HPDE6-E6E7 (cell line): ENCODE data around the gene TSC22D2.
A peak's percentile ranks its signal among the peaks of the same experiment; 100 is the strongest.
"Not testable (repeated sequence)": the region's sequence is repeated elsewhere in the genome, so short reads cannot be mapped to it uniquely, and the experiment has no call there.

Source experiments
- DNase-seq: peaks from one replicate; pipeline ENCODE4 v3.0.0; 2011; ENCODE audit warnings: missing footprints; ENCODE audit errors: extremely low spot score

TSC22D2 gene

DNA sequence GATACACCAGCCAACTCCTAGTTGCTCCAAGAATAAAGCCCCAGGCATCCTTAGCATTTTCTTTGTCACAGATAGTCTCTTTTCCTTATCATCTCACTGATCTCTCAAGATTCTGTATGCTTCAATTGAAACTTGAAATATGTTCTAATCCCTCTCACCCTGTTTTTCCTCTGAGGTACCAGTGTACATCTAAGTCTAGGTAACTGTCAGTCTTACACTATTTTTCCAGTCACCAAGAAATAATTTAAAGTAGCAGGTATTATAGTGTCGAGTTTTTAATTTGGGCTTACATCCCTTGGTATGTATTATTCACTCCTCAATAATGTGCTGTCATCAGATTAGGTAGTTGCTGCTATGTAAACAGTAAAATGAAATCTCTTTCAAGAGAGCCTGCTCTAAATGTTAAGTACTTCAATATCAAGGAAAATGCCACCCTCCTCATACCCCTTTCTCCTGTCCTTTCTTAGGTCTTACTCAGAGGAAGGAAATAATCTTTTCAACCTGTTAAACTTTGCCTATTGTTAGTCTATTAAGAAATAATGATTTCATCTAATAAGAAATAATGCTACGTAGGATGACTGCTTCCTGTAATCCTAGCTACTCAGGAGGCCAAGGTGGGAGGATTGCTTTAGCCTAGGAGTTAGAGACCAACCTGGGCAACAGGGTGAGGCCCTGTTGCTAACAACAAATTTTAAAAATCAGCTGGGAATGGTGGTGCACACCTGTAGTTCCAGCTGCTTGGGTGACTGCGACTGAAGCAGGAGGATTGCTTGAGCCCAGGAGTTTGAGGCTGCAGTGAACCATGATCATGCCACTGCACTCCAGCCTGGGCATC is 39.8 kb downstream of the TSC22D2 start:
- DNase-seq = no peak

DNA sequence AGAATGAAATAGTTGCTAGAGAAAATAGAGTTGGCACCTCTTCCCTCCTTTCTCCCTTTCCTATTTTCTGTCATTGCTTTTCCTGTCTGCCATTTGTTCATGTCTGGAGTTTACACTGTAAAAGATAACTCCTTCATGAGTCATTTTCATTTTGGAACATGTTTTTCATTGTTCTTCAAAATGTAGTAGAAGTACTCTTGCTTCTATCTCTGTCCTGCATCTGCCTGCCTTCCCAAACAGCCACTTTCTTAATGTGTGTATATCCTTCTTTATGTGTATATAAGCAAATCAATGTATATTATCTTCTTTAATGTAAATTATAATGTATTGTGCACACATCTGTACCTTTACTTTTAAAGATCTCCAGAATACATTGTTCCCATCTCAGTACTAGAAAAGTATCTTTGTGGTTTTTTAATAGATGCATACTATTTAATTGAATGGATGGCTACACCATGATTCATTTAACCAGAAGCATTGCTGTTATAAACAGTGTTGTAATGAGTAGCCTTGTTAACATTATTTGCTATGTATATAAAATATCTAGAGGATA is 41.1 kb downstream of the TSC22D2 start:
- DNase-seq = no peak

DNA sequence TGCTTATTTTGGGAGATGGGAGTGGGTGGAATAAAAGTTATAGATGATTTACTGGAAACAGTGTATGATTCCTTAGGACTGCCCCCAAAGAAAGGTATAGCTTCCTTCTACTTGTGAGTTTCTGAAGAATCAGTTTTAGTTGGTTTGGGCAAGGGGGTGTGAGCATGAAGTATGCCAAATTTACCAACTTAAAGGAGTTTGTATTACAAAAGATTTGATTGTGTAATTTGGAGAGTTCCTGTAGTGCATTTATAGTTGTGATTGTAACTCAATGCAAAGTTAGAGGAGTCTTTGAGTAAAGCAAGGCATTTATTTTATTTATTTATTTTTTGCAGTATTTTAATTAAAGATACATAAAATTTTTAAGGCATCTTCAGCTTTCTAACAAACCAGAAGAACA is 42.8 kb downstream of the TSC22D2 start:
- DNase-seq = no peak

DNA sequence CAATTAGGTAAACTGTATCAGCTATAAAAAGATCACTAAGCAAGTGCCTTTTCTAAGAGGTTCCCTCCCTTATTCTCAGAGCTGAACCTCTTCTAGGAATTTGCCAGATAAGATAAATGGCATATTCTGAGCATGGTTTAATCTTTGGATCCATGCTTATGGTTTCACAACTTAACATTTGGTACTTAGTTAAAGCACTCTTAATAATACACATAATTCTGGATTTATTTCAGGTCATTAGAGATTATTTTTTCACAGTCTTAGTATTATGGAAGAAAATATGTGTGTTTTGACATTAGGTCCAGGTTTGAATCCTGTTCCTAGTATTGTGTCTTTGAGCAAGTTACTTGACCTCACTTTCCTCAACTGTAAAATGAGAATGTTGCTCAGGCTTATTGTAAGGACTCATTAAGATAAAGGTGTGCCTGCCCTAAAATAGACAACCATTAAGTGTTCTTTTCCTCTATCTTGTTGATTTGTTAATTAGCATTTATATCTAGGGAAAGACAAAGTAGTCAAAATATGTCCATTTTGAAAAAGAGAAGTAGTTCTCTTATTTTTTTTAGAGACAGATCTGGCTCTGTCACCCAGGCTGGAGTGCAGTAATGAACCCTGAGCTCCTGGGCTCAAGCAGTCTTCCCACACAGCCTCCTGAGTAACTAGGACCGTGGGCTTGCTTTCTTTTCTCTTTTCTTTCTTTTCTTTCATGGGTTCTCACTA is 43.4 kb downstream of the TSC22D2 start:
- no peak for DNase-seq

DNA sequence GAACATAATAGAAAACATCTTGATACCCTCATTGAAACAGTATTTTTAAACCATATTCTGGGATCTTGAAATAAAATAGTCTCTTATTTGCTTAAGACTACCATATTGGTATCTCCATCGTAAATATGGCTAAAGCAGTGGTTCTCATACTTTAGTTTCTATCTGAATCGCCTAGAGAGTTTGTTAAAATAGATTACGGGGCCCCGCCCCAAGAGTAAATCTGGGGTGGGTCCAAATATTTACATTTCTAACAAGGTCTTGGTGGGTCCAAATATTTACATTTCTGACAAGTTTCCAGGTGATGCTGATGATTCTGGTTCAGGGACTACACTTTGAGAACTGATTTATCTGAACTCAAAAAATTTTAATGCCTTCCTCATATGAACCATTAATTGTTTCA is 45.3 kb downstream of the TSC22D2 start:
- no peak for DNase-seq

DNA sequence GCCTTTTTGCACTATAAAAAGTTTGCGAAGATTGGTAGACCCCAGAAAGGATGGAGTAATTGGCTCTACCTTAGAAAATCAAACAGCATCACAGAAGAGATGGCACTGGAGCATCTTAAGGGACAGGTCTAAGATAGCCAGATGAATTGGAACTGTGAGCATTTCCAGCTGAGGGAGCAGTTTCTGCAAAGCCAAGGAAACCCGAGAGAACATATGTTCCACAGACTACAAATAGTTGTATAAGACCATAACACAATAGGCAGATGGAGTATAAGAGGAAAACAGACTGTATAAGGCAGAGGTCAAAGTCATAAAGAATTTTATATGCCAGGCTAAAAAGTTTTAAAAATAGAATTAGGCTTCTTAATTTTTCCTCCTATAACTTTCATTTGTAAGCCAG is 46.0 kb downstream of the TSC22D2 start:
- DNase-seq = no peak

DNA sequence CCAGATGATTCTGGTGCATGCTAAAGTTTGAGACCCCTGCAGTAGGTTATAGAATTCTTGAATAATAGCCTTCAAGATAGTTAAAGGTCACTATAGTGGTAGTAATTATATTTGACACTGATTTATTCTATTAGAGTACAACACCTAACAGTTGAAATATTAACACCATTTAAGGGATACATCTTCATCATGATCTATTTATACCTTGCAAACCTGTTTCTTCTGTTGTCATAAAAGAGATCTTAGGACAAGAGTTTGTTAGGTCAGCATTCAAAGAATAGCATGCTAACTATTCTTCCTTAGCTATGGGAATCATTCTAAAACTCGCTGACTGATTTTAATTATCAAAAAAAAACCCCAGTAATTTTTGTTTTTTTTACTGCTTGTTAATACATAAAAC is 46.5 kb downstream of the TSC22D2 start:
- no peak for DNase-seq

DNA sequence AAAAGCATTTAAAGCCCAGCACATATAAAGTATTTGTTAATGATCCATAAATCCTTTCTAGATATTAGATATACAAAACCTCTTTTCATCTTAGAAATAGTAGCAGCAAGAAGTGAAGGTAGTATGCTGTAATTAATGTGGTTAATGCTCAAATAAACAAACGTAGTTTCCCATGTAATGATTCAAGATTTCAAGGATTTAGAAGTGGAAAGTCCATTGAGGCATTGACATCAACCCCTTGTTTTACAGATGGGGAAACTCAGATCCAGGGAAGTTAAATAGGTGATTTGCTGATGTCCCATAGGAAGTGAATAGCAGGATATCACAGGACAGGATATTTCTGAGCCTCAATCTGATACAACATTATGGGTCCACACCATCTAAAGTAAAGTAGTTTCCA is 47.2 kb downstream of the TSC22D2 start:
- DNase-seq = no peak

DNA sequence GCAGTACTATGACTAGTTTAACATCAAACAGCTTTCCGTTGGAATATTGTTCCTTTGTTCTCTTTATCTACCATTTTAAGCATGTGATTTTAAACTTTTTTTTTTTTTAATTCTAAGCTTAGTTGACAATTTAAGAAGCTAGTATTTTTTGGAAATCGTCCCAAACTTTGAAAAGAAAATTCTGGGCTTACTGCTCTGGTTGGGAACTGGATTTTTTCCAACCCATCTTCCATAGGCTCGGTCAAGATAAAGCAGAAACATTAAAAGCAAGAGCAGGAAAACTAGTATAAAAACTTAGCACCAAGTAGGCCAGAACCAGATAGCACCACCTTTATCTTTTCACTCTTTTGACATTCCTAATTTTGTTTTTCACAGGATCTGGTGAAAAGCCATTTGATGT is 49.9 kb downstream of the TSC22D2 start:
- no peak for DNase-seq

DNA sequence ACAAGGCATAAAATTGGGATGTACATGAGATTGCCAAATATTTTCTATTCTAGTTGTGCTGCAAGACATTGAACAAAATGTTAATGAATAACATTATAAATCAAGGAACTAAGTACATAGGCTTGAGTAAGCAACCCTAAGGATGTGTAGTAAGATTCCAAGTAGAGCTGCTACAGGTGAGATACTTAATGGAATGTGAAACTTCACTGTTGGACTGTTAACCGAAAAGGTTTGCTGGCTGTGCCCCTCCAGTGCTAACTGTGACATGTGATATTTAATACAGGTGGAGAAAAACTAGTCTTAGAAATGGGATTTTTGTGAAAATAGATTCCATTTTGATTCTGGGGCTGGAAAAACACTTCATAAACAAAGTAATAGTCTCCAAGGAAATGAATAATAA is 52.4 kb downstream of the TSC22D2 start:
- DNase-seq = no peak

DNA sequence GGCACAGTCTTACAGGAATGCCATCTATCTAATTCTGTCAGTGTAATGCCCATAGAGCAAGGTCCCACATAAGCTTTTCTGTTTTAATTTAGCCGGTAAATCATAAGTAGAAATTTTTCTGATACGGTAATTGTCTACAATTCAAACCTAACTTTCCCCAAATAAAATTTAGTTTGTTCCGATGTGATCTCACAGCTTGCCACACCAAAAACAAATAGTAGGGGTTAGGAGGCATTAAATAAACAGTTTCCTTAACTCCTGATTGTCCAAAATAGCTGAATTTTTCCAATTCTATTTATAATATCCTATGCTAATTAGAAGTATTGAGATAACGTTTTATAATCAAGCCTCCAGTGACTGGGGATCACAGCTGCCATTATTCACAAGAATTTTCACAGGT is 53.3 kb downstream of the TSC22D2 start:
- no peak for DNase-seq

DNA sequence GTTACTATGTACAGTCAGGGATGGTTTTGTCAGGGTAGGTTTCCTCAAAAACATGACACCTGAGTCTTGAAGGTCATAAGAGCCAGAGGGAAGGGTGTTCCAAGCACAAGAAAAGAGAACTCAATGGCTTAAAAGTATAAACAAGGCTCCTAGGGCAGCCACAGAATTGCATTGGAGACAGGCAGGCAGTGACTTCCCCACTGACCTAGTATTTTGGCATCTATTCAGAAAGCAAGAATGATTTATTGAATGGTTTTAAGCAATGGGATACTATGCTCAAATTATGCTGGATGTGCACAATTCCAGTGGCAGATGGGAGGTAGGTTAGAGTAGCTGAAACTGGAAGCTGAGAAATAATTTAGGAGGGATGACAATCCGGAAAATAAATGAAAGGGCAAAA is 54.0 kb downstream of the TSC22D2 start:
- no peak for DNase-seq

DNA sequence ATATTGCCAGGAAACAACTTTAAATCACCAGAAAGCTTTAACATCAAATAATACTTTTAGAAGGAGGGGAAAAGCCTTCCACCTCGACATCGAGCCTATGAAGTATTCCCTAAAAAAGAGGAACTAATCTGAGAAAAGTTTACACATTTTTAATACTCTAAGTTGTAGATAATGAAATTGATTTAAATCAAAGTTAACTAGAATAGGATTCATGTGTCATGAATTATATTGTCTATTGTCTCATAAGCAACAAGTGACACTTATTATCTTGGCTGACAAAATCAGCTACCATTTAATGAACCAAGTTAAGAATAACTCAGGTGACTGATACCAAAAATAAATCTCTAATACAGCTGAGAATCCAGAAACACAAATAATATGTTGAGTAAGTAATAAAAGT is 56.6 kb downstream of the TSC22D2 start:
- no peak for DNase-seq

DNA sequence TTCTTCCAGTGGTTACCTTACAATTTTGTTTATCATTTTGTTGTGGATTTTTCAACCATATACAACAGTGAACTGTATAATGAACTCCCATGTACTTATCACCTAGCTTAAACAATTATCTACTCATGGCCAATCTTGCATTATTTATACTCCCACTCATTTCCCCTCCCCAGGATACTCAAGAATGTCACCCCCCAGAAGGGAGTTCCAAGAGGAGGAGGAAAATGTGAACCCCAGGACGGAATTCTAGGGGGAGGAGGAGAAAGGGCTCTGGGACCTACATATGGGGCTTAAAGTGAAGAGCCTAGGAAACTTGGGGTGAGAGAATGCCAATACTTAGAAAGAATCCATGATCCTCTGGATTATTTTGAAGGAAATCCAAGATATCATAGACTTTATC is 59.3 kb downstream of the TSC22D2 start:
- DNase-seq = no peak

DNA sequence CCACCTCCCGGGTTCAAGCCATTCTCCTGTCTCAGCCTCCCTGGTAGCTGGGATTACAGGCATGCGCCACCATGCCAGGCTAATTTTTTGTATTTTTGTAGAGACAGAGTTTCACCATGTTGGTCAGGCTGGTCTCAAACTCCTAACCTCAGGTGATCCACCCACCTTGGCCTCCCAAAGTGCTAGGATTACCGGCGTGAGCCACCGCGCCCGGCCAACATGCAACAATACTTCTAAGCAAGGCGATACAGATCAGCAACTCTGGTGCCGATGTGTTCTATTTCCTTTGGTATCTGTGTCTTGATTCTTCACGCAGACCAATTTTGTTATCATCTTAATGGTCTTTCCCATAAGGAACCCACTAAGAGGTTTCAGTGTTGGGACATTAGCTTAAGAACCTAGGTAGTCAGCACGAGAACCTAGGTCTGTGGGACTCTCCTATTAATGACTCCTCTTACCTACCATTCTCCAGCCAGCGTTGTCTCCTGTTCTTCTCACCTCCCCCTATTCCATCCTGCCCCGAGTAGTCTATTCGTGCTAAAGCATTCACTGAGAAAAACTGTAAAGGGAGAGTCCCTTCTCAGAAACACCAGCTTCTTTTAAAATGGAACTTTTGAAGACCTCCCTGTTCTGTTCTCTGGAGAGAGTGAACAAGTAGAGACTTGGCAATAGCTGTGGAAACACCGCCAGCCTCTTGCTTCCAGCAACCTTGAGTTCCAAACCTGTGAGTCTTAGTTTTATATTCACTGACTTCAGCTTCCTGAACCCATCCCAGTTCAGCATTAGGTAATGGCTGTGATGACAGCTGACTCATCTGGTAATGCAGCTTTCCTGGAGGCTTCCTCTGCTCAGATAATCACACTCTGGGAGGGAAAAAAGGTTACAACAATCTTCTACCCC is 61.2 kb downstream of the TSC22D2 start:
- DNase-seq = peak; percentile 91

DNA sequence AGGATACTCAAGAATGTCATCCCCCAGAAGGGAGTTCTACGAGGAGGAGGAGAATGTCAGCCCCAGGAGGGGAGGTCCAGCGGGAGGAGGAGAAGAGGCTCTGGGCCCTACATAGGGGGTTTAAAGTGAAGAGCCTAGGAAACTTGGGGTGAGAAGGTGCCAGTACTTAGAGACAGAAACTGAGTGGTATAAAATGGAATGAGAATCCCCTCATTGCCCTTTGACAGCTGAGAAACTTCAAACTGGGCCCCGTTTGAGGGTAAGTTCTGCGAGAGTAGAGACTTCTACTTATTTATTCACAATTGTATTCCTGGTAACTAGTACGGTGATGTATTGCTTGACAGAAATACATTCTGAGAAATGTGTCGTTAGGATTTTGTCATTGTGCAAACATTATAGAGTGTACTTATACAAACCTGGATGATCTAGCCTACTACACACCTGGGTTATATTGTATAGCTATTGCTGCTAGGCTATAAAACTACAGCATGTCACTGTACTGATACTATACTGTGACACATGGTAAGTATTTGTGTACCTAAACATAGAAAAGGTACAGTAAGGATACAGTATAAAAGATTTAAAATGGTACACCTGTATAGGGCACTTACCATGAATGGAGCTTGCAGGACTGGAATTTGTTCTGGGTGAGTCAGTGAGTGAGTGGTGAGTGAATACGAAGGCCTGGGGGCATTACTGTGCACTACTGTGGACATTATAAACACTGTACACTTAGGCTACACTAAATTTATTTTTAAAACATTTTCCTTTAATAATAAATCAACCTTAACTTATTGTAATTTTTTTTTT is 62.0 kb downstream of the TSC22D2 start:
- no peak for DNase-seq

DNA sequence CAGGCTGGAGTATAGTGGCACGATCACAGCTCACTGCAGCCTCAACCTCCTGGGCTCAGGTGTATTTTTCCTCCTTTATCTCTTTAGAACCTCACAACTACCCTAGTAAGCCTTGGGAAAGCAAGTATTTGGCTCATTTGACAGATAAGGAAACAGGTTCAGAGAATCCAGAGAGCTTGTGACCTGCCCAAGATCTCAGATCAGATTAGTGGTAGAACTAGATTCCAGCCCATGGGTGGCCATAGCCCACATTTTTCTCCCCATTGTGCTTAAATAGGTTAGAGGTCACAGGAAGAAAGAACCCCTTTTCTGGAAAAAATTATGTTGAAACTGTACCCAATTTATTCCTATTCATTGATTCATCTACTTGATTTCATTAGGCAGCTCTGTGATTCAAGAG is 64.3 kb downstream of the TSC22D2 start:
- DNase-seq = no peak

DNA sequence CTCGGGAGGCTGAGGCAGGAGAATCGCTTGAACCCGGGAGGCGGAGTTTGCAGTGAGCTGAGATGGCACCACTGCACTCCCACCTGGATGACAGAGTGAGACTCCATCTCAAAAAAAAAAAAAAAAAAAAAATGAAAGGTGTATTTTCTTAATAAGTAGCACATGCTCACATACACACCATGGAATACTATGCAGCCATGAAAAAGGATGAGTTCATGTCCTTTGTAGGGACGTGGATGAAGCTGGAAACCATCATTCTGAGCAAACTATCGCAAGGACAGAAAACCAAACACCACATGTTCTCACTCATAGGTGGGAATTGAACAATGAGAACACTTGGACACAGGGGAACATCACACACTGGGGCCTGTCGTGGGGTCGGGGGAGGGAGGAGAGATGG is 65.1 kb downstream of the TSC22D2 start:
- not testable (repeated sequence) for DNase-seq

DNA sequence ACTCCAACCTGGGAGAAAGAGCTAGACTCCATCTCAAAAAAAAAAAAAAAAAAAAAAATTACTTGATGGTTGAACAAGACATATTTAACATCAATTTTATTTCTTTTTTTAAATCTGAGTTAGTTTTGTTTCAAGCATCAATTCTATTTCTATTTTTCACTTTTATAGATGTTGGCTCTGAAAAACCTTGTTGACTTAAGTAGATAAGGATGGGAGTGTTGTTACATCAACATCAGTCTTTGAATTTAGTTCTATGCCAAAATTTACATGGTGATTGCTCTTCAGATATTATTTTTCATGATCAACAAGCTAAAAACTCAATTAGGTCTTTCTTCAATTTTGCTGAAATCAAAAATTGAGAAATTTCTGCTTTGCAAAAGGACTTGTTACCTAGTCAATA is 71.3 kb downstream of the TSC22D2 start:
- DNase-seq = no peak

DNA sequence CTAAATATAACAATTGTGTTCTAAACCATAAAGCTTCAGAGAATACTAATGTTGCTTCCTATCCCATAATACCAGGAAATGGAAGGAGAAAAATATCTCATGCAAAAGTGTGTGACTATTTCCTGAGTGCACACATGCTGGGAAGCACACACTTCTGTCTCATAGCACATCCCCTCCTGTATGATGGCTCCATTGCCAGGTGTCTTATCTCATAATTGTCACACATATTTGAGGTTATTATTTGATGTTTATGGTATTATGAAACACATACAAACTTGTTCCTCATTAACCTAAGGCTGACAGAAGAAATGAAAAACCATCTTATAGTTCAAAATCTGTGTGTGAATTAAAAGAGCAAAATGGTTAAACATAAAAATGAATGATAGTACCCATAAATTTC is 72.8 kb downstream of the TSC22D2 start:
- DNase-seq = no peak

DNA sequence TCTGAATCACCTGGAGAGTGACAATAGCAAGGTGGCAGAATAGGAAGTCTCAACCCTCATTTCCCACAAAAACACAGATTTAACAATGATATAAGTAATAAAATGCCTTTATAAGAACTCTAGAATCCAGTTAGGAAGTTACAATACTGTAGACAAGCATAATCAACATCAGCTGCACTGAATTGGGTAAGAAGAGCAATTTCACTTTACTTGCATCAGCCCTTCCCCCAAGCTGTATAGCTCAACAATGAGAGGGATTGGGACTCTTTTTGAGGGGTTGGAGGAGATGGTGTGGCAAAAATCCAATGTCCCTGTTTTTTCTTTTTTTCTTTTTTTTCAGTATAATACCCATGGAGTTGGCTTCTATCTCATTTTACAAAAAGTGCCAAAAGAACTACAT is 75.1 kb downstream of the TSC22D2 start:
- no peak for DNase-seq
